ENCODE results near the gene NAP1L4. TPM values are rescaled to one million over a fixed set of nuclear protein-coding genes. Genes with fewer than 3 reads are reported as not detected.

NAP1L4 gene, protein sequence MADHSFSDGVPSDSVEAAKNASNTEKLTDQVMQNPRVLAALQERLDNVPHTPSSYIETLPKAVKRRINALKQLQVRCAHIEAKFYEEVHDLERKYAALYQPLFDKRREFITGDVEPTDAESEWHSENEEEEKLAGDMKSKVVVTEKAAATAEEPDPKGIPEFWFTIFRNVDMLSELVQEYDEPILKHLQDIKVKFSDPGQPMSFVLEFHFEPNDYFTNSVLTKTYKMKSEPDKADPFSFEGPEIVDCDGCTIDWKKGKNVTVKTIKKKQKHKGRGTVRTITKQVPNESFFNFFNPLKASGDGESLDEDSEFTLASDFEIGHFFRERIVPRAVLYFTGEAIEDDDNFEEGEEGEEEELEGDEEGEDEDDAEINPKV
- total RNA-seq: 92.2 and 104 TPM in 2 replicates

DNA sequence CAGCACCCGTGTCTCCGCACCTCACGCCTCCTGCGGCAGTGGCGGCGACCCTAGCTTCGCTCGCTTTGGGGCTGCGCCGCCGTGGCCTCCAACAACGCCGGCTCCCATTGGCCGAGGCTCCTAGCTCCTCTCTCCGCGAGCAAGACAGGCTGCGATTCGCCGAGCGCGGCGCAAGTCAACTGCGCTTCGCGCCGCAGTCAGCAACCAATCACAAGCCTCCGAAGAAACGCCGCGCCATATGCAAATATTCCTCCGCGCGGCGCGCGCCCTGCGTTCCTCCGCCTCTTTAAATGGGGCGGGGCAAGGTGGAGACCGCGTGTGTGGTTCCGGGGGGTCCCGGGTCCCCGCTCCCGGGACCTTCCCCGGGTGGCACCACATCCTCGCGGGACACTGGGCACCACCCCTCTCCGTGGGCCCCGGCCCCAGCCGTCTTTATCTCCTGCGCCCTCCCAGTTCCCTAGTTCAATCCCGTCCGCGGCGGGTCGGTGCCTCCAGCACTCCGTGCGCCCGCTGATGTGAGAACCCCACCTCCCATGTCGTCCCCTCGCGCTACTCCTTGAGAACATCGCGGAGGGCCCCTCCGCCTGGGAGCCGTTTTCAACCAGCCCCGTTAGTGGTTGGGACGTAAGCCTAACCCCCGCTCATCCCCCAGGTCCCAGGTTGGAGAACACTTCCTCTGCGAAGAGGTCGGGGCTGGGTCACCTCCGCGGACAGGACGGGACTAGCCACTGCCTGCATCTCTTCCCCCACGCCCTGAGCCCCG is at the start of gene NAP1L4:
Gene NAP1L4, minus strand, starts transcription at position 96 of the 763 bp plus-strand sequence. CDS start 13,109 bp downstream, outside the sequence.

DNA sequence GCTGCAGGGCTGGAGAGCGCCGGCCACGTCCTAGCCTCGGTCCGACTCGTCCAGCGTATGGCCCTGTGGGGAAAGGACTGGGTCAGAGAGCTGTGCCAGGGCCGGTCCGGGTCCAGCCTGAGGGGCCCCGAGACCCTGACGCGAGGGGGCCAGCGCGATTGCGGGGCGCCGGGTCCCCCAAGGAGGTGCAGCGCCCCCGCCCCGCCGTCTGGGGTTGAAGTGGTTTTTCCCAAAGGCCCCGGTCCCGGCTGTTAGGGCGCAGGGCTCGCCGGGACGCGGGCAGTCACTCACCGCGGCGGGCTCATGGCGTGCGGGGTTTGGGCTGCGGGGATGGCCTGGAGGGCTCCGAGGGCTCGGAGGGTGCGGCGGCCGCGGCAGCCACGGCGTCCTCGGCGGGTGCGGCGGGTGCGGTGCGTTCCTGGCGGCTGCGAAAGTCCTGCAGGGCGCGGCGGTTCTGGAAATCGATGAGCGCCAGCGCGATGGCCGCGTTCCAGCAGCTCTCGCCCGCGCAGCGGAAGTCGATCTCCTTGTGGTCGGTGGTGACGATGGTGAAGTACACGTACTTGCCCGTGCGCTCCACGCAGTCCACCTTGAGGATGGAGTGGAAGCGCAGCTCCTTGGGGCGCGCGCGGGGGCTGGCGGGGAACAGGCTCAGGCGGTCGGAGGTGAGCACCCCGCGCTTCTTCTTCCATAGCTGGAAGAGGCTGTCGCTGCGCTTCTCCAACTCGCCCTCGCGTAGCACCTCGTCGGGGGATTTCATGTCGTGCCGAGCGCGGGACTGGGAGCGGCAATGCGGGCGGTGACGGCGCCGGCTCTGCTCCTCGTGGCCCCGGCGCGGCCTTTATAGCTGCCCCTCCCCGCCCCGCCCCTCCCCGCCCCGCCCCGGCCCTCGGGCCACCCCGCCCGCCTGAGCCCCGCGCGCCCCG is 63.3 kb downstream of the NAP1L4 start, which contains the start of gene PHLDA2:
Gene PHLDA2, minus strand, starts transcription at position 816 of the 926 bp plus-strand sequence. Its CDS starts 56 bp downstream, at position 760.

Small RNA genes within 50 kb of the gene (small RNA-seq; reads per million reads assigned to genes)
- 12.4 reads per million, percentile 96 among the genes with 10 or more reads in this experiment for gene SNORA54

Other genes starting within 250 kb of the NAP1L4 start
- gene CDKN1C, start 106.6 kb downstream of the NAP1L4 start, total RNA-seq: 1.2 and 2.9 TPM in 2 replicates
- 9.9 and 13.3 TPM in 2 replicates for gene PHLDA2, start 62.9 kb downstream of the NAP1L4 start, total RNA-seq
- 48.9 and 55.9 TPM in 2 replicates for gene CARS1, start 65.1 kb upstream of the NAP1L4 start, total RNA-seq
- gene OSBPL5, start 173.0 kb upstream of the NAP1L4 start, total RNA-seq: 52.8 and 54.0 TPM in 2 replicates
- not detected in 2 replicates for gene MRGPRG, start 226.5 kb upstream of the NAP1L4 start, total RNA-seq
- 0.20 and 0.73 TPM in 2 replicates for gene MRGPRE, start 240.1 kb upstream of the NAP1L4 start, total RNA-seq

All from subcutaneous preadipocyte (primary cell).